Breast epithelium (tissue), 3 donors: ENCODE results near the gene STXBP4.

ENCODE experiments used
- CTCF ChIP-seq, 3 donors: fragments of 450-650 bp; IDR thresholded peaks; one replicate each; pipeline ENCODE4 v1.5.1; 2016 to 2017; ENCODE audit warnings: antibody characterized with exemption in 3 of 3, mild to moderate bottlenecking in 3 of 3, moderate library complexity in 3 of 3
- POLR2A ChIP-seq: fragments of 450-650 bp; IDR thresholded peaks from one replicate; pipeline ENCODE4 v1.6.1; 2016; ENCODE audit warnings: antibody characterized with exemption, mild to moderate bottlenecking, moderate library complexity

- no peak for TF ChIP-seq CTCF (IDR thresholded peaks at IDR 0.05)
- TF ChIP-seq POLR2A, result no peak
These were observed 204.0 kb downstream of the STXBP4 start for GRCh38 chr17:55172612-55173011.
